WTC11 (cell line): ENCODE measurements around the gene KCNQ2. TPM values are rescaled to one million over a fixed set of nuclear protein-coding genes. Genes with fewer than 3 reads are reported as not detected.

Experiments used
- ATAC-seq: fragments of 200-7000 bp; cut with Tn5 transposase; 2 replicates; pipeline ENCODE4 v1.10.0; 2021; ENCODE audit warnings: mild to moderate bottlenecking, moderate library complexity
- CTCF ChIA-PET: fragments of 300-600 bp; sonication (Branson Sonifier 250); formaldehyde crosslinking; loops from one replicate; lab custom pipeline; 2021; ENCODE audit warnings: antibody characterized with exemption; lab: Charles Lee
- POLR2A ChIA-PET: fragments of 350-600 bp; sonication (Branson Sonifier 250); formaldehyde crosslinking; loops from one replicate; lab custom pipeline; 2021; ENCODE audit warnings: antibody characterized with exemption; lab: Charles Lee
- DNase-seq: peaks from one replicate; pipeline ENCODE4 v3.0.0; 2021; ENCODE audit warnings: low spot score
- H3K27ac Mint-ChIP-seq: 2 replicates; pipeline ENCODE4 v1.8.0; 2021; ENCODE audit warnings: mixed read lengths
- H3K27me3 Mint-ChIP-seq: 2 replicates; pipeline ENCODE4 v1.8.0; 2021; ENCODE audit warnings: low read depth, mild to moderate bottlenecking, moderate library complexity, mixed read lengths
- H3K36me3 Mint-ChIP-seq: 2 replicates; pipeline ENCODE4 v1.8.0; 2021; ENCODE audit warnings: mixed read lengths
- H3K4me1 Mint-ChIP-seq: 2 replicates; pipeline ENCODE4 v1.8.0; 2022; ENCODE audit warnings: mixed read lengths
- H3K4me3 Mint-ChIP-seq: 2 replicates; pipeline ENCODE4 v1.8.0; 2021; ENCODE audit warnings: mild to moderate bottlenecking, moderate library complexity, mixed read lengths
- H3K9me3 Mint-ChIP-seq: 2 replicates; pipeline ENCODE4 v1.8.0; 2021; ENCODE audit warnings: mixed read lengths
- CBFB ChIP-seq: sonication (generic); formaldehyde crosslinking; IDR thresholded peaks from 2 replicates; pipeline ENCODE4 v1.8.1; 2022; ENCODE audit warnings: mild to moderate bottlenecking, low read depth, missing genetic modification reagents
- HMGA2 ChIP-seq: fragments of 250-450 bp; sonication (Bioruptor Pico); IDR thresholded peaks from 2 replicates; pipeline ENCODE4 v1.4.0; 2021; ENCODE audit warnings: mild to moderate bottlenecking, moderate library complexity
- JAZF1 ChIP-seq: fragments of 250-450 bp; sonication (Bioruptor Pico); IDR thresholded peaks from 2 replicates; pipeline ENCODE4 v1.9.0; 2021; ENCODE audit warnings: moderate library complexity, mild to moderate bottlenecking, inconsistent platforms
- NR2C2 ChIP-seq: sonication (generic); formaldehyde crosslinking; IDR thresholded peaks from 2 replicates; pipeline ENCODE4 v1.8.0; 2022; ENCODE audit warnings: mild to moderate bottlenecking, missing genetic modification reagents
- RELA ChIP-seq: sonication (generic); formaldehyde crosslinking; IDR thresholded peaks from 2 replicates; pipeline ENCODE4 v1.8.1; 2022; ENCODE audit warnings: missing genetic modification reagents, mild to moderate bottlenecking, borderline replicate concordance
- SMAD4 ChIP-seq: sonication (generic); formaldehyde crosslinking; IDR thresholded peaks from 2 replicates; pipeline ENCODE4 v1.8.0; 2022; ENCODE audit warnings: mild to moderate bottlenecking, missing genetic modification reagents
- TP53 ChIP-seq: sonication (generic); formaldehyde crosslinking; IDR thresholded peaks from 2 replicates; pipeline ENCODE4 v1.8.1; 2023; ENCODE audit warnings: mild to moderate bottlenecking, missing genetic modification reagents
- ZNF138 ChIP-seq: sonication (generic); formaldehyde crosslinking; conservative IDR thresholded peaks from 2 replicates; pipeline ENCODE4 v1.8.1; 2022; ENCODE audit warnings: mild to moderate bottlenecking, moderate library complexity, missing genetic modification reagents
- ZNF416 ChIP-seq: fragments of 250-450 bp; sonication (Bioruptor Pico); IDR thresholded peaks from 2 replicates; pipeline ENCODE4 v1.9.0; 2021; ENCODE audit warnings: mild to moderate bottlenecking, inconsistent platforms
- total RNA-seq: library from RNA; stranded (reverse); gene quantifications from 3 replicates; pipeline ENCODE4 v1.2.3, GENCODE V29; 2021
- TF ChIP-seq, protein P1 (sequence below): sonication (generic); formaldehyde crosslinking; IDR thresholded peaks from 2 replicates; pipeline ENCODE4 v1.8.0; 2023; ENCODE audit warnings: mild to moderate bottlenecking, missing genetic modification reagents
- TF ChIP-seq, protein P2 (sequence below): sonication (generic); formaldehyde crosslinking; IDR thresholded peaks from 2 replicates; pipeline ENCODE4 v1.8.1; 2023; ENCODE audit warnings: mild to moderate bottlenecking, missing genetic modification reagents
- TF ChIP-seq, protein P3 (sequence below): fragments of 250-450 bp; sonication (Bioruptor Pico); IDR thresholded peaks from 2 replicates; pipeline ENCODE4 v1.9.0; 2021; ENCODE audit warnings: mild to moderate bottlenecking, borderline replicate concordance
- TF ChIP-seq, protein P4 (sequence below): sonication (generic); formaldehyde crosslinking; IDR thresholded peaks from 2 replicates; pipeline ENCODE4 v1.8.0; 2023; ENCODE audit warnings: missing genetic modification reagents, mild to moderate bottlenecking, borderline replicate concordance
- TF ChIP-seq, protein P5 (sequence below): sonication (generic); formaldehyde crosslinking; IDR thresholded peaks from 2 replicates; pipeline ENCODE4 v1.8.1; 2023; ENCODE audit warnings: mild to moderate bottlenecking, moderate library complexity, missing genetic modification reagents
- TF ChIP-seq, protein P6 (sequence below): sonication (generic); formaldehyde crosslinking; IDR thresholded peaks from 2 replicates; pipeline ENCODE4 v1.8.1; 2022; ENCODE audit warnings: missing genetic modification reagents, borderline replicate concordance

The KCNQ2 gene
- total RNA-seq, 1 experiment from 2014 or later, result 99.8 TPM

DNA sequence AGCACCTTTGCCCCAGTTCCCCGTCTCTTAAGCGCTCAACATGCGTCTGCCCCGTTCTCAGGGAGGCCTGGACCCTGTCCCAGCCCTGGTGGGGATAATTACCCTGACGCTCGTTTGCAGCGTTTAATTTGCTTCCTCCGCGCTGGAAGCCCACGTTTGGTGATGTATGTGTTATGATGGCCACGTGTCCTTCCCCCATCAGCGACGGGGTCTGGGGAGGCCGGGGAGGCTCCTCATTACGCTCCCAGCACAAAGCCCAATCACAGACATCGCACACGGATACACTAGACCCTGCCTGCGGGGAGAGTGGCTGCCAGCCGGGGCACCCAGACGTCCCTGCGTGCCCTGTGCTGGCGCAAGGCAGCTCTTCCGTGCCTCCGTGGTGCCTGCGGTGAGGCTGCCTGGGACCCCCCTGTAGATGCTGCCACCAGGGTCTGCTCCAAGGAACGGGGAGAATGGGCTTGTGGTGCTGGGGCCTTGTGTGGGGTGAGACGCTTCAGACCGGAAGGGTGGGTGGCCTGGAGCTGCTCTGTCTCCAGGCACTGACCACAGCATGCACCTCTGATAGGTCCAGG, 101.1 kb downstream of the KCNQ2 start:
- ChIA-PET POLR2A (no interaction called here), CTCF (interaction anchor here (0.5 to 2.7 kb wide), 12 partner anchors 10 to 191 kb away, joined by 3 to 37 read pairs (median 4); partner anchors contain the start of gene CHRNA4)
- no peaks in the 10 kb centered on the region for H3K9me3 Mint-ChIP-seq
- DNase-seq (no peak), ATAC-seq (no peak; the same call in 1 of the 2 replicates)
- TF ChIP-seq ZNF138 (CRISPR knock-in tag) (no peak), NR2C2 (no peak), ZNF416 (CRISPR knock-in tag) (no peak)
- TF ChIP-seq, protein P1, sequence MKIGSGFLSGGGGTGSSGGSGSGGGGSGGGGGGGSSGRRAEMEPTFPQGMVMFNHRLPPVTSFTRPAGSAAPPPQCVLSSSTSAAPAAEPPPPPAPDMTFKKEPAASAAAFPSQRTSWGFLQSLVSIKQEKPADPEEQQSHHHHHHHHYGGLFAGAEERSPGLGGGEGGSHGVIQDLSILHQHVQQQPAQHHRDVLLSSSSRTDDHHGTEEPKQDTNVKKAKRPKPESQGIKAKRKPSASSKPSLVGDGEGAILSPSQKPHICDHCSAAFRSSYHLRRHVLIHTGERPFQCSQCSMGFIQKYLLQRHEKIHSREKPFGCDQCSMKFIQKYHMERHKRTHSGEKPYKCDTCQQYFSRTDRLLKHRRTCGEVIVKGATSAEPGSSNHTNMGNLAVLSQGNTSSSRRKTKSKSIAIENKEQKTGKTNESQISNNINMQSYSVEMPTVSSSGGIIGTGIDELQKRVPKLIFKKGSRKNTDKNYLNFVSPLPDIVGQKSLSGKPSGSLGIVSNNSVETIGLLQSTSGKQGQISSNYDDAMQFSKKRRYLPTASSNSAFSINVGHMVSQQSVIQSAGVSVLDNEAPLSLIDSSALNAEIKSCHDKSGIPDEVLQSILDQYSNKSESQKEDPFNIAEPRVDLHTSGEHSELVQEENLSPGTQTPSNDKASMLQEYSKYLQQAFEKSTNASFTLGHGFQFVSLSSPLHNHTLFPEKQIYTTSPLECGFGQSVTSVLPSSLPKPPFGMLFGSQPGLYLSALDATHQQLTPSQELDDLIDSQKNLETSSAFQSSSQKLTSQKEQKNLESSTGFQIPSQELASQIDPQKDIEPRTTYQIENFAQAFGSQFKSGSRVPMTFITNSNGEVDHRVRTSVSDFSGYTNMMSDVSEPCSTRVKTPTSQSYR, result no peak
- TF ChIP-seq, protein P2, sequence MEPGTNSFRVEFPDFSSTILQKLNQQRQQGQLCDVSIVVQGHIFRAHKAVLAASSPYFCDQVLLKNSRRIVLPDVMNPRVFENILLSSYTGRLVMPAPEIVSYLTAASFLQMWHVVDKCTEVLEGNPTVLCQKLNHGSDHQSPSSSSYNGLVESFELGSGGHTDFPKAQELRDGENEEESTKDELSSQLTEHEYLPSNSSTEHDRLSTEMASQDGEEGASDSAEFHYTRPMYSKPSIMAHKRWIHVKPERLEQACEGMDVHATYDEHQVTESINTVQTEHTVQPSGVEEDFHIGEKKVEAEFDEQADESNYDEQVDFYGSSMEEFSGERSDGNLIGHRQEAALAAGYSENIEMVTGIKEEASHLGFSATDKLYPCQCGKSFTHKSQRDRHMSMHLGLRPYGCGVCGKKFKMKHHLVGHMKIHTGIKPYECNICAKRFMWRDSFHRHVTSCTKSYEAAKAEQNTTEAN (CRISPR knock-in tag), result no peak
- TF ChIP-seq, protein P3, sequence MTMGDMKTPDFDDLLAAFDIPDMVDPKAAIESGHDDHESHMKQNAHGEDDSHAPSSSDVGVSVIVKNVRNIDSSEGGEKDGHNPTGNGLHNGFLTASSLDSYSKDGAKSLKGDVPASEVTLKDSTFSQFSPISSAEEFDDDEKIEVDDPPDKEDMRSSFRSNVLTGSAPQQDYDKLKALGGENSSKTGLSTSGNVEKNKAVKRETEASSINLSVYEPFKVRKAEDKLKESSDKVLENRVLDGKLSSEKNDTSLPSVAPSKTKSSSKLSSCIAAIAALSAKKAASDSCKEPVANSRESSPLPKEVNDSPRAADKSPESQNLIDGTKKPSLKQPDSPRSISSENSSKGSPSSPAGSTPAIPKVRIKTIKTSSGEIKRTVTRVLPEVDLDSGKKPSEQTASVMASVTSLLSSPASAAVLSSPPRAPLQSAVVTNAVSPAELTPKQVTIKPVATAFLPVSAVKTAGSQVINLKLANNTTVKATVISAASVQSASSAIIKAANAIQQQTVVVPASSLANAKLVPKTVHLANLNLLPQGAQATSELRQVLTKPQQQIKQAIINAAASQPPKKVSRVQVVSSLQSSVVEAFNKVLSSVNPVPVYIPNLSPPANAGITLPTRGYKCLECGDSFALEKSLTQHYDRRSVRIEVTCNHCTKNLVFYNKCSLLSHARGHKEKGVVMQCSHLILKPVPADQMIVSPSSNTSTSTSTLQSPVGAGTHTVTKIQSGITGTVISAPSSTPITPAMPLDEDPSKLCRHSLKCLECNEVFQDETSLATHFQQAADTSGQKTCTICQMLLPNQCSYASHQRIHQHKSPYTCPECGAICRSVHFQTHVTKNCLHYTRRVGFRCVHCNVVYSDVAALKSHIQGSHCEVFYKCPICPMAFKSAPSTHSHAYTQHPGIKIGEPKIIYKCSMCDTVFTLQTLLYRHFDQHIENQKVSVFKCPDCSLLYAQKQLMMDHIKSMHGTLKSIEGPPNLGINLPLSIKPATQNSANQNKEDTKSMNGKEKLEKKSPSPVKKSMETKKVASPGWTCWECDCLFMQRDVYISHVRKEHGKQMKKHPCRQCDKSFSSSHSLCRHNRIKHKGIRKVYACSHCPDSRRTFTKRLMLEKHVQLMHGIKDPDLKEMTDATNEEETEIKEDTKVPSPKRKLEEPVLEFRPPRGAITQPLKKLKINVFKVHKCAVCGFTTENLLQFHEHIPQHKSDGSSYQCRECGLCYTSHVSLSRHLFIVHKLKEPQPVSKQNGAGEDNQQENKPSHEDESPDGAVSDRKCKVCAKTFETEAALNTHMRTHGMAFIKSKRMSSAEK (CRISPR knock-in tag), result no peak
- no peaks in the 10 kb centered on the region for H3K27me3 Mint-ChIP-seq
- no peak overlapping the region for H3K4me3 Mint-ChIP-seq
- H3K4me1 Mint-ChIP-seq, result peaks cover 9% of the 10 kb centered on the region
- H3K27ac Mint-ChIP-seq, result no peak overlapping the region
- H3K36me3 Mint-ChIP-seq, result no peaks in the 10 kb centered on the region

DNA sequence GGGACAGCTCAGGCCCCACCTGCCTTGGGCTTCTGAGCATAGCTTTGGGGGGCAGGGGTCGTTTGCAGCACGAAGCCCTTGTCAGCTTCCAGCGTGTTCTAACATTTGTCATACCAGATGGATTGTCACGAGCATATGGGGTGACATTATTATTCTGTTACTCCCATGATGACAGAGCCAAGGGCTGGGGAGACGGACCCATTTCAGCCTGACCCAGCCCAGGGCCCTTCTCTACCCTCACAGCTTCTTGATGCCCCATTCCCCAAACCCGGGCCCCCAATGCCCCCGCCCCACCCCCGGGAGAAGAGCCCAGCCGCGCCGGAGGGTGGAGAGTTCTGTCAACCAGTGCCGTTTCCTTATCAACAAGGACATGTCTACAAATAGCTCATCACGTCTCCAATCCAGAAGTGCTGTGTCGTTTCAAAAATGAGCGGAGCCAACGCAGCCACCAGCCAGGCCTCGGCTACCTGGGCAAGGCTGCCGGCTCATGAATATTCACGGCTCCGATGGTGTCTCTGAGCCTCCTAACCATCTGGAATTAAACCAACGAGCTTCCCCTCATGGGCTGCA, 101.8 kb downstream of the KCNQ2 start:
- no peak overlapping the region for H3K4me3 Mint-ChIP-seq
- ChIA-PET CTCF (interaction anchor here (0.5 to 2.7 kb wide), 15 partner anchors 9 to 663 kb away, joined by 3 to 37 read pairs (median 4); partner anchors contain the start of gene CHRNA4), POLR2A (interaction anchor here (0.5 kb wide), 1 partner anchor 182 kb away, joined by 4 read pairs; no protein-coding TSS in a partner anchor)
- DNase-seq, result no peak
- peaks cover 9% of the 10 kb centered on the region for H3K4me1 Mint-ChIP-seq
- H3K27ac Mint-ChIP-seq, result no peak overlapping the region
- no peaks in the 10 kb centered on the region for H3K27me3 Mint-ChIP-seq
- no peak for ATAC-seq
- no peaks in the 10 kb centered on the region for H3K36me3 Mint-ChIP-seq
- H3K9me3 Mint-ChIP-seq, result no peaks in the 10 kb centered on the region
- no peak for TF ChIP-seq CBFB (CRISPR knock-in tag)
- TF ChIP-seq SMAD4 (CRISPR knock-in tag), result no peak
- no peak for TF ChIP-seq TP53 (CRISPR knock-in tag)
- TF ChIP-seq HMGA2 (CRISPR knock-in tag), result no peak
- TF ChIP-seq JAZF1 (CRISPR knock-in tag), result no peak
- TF ChIP-seq, protein P4, sequence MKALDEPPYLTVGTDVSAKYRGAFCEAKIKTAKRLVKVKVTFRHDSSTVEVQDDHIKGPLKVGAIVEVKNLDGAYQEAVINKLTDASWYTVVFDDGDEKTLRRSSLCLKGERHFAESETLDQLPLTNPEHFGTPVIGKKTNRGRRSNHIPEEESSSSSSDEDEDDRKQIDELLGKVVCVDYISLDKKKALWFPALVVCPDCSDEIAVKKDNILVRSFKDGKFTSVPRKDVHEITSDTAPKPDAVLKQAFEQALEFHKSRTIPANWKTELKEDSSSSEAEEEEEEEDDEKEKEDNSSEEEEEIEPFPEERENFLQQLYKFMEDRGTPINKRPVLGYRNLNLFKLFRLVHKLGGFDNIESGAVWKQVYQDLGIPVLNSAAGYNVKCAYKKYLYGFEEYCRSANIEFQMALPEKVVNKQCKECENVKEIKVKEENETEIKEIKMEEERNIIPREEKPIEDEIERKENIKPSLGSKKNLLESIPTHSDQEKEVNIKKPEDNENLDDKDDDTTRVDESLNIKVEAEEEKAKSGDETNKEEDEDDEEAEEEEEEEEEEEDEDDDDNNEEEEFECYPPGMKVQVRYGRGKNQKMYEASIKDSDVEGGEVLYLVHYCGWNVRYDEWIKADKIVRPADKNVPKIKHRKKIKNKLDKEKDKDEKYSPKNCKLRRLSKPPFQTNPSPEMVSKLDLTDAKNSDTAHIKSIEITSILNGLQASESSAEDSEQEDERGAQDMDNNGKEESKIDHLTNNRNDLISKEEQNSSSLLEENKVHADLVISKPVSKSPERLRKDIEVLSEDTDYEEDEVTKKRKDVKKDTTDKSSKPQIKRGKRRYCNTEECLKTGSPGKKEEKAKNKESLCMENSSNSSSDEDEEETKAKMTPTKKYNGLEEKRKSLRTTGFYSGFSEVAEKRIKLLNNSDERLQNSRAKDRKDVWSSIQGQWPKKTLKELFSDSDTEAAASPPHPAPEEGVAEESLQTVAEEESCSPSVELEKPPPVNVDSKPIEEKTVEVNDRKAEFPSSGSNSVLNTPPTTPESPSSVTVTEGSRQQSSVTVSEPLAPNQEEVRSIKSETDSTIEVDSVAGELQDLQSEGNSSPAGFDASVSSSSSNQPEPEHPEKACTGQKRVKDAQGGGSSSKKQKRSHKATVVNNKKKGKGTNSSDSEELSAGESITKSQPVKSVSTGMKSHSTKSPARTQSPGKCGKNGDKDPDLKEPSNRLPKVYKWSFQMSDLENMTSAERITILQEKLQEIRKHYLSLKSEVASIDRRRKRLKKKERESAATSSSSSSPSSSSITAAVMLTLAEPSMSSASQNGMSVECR, result no peak
- no peak for TF ChIP-seq RELA
- TF ChIP-seq, protein P5, sequence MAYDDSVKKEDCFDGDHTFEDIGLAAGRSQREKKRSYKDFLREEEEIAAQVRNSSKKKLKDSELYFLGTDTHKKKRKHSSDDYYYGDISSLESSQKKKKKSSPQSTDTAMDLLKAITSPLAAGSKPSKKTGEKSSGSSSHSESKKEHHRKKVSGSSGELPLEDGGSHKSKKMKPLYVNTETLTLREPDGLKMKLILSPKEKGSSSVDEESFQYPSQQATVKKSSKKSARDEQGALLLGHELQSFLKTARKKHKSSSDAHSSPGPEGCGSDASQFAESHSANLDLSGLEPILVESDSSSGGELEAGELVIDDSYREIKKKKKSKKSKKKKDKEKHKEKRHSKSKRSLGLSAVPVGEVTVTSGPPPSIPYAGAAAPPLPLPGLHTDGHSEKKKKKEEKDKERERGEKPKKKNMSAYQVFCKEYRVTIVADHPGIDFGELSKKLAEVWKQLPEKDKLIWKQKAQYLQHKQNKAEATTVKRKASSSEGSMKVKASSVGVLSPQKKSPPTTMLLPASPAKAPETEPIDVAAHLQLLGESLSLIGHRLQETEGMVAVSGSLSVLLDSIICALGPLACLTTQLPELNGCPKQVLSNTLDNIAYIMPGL, result no peak
- TF ChIP-seq, protein P6, sequence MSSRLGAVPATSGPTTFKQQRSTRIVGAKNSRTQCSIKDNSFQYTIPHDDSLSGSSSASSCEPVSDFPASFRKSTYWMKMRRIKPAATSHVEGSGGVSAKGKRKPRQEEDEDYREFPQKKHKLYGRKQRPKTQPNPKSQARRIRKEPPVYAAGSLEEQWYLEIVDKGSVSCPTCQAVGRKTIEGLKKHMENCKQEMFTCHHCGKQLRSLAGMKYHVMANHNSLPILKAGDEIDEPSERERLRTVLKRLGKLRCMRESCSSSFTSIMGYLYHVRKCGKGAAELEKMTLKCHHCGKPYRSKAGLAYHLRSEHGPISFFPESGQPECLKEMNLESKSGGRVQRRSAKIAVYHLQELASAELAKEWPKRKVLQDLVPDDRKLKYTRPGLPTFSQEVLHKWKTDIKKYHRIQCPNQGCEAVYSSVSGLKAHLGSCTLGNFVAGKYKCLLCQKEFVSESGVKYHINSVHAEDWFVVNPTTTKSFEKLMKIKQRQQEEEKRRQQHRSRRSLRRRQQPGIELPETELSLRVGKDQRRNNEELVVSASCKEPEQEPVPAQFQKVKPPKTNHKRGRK (CRISPR knock-in tag), result no peak
